ENCODE data around the gene ATXN10.

Gene ATXN10

GRCh38 chr22:45845076-45845487 lies 173.4 kb downstream of the ATXN10 start:
- peak in 5 of 58 donors; percentile 27 to 68 (median 34) for DNase-seq

- no peak for DNase-seq
Observed at GRCh38 chr22:45846952-45847351, 175.3 kb downstream of the ATXN10 start.

GRCh38 chr22:45848904-45849303 lies 177.3 kb downstream of the ATXN10 start:
- no peak for DNase-seq

GRCh38 chr22:45852826-45853225 lies 181.2 kb downstream of the ATXN10 start:
- no peak for DNase-seq

DNA sequence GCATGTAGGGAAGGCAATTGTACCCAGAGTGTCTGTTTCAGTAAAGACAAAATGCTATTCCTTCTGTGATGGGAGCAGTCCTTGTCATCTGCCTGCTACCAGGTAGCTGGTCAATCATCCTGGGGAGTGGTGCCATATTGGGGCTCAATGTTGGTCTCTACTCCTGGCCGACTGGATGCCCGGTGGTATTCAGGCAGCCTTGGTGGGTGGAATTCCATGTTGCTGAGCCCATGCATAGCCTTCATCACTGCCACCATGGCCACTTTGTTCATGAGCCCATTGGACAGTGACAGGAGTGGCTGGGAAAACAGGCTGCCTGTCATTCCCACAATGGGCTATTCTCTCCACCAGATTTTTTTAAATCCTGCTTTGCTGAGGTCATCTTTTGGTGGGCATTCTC lies 184.3 kb downstream of the ATXN10 start:
- DNase-seq, result no peak

- DNase-seq, result no peak
Observed at GRCh38 chr22:45857519-45857918, 185.9 kb downstream of the ATXN10 start.

DNA sequence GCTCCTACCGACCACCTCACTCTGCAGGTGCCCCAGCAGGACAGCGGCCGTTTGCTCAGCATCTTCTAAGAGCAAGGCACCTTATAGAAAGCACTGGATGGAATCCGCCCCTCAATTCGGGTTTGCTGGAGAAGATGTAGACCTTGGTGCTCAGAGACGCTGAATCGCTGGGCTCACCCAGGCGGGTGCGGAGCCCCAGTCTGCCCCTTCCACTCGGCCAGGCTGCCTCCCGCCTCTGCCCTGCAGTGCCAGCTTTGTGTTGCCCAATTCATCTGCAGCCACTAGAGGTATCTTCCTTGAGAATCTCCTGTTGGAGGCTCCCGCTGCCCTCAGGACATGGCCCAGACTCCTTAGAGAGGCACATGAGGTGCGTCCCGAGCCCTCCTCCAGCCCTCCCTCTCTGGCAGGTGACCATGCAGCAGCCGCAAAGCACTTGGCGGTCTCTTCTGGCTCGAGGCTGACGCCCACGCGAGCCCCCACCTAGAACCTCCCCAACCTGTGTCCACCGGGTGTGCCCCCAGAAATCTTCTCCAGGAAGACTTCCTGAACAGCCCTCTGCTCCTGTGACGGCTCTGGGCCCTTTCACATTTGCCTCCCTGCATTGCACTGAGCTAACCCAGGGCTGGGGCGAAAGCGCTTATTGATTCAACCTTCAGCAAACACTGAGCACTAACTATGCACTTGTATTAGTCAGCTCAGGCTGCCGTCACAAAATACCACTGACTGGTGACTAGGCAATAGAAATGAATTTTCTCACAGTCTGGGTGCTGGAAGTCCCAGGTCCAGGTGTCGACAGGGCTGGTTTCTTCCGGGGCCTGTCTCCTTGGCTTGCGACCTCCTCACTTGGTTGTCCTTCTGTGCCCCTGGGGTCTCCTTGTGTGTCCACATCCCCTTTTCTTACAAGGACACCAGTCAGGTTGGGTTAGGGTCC lies 187.9 kb downstream of the ATXN10 start:
- DNase-seq, result no peak

GRCh38 chr22:45860201-45860600 lies 188.6 kb downstream of the ATXN10 start:
- no peak for DNase-seq

DNA sequence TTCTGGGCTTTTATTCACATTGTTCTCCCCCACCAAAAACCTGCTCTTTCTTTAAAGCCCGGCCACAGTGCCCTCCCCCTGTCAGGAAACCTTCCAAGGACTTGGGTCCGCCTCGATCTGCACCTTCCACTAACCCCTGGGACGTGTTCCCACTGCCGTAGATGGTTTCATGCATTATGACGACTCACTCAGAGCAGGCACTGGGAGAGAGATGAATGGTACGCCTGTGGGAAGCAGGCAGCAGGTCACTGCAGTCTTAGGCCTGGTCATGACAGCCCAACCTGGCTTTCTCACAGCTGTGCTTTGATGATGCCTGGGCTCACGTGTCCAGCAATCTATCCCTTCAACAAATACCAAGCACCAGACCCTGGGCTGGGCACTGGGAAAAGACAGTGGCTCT lies 189.6 kb downstream of the ATXN10 start:
- no peak for DNase-seq

DNA sequence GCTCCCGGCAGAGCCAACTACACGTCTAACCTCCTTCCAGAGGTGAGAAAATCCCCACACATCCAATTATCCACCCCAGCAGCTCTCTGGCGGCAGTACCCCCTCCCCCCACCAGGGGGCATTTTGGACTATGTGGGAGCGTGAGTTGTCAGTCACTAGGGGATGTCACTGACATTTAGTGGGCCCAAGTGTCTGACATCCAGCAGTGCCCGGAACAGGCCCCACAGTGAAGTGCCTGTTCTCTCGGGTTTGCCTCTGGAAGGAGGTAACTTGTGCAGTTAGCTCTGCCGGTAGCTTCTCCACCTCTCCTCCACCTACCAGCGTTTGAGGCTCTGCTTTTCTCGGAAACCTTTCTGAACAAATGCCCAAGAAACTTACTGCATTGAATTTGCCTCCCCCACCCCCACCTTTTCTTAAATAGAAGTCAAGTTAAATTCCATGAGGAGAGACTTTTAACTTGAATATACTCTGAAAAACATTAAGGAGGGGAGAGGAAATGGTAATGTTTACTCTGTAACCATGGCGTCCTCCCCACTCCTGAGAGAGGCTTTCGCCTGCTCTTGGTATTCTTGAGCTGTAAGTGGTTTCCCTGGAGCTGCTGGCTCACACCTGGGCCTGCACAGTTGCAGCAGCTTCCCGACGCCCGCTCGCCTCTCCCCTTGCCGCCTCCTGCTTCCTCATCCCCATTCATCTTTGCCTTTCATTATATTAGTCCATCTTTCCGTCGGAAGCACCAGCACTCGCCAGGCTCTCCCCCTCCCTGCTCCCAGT lies 192.5 kb downstream of the ATXN10 start:
- DNase-seq, result peak in 42 of 58 donors; percentile 27 to 79 (median 46)

DNA sequence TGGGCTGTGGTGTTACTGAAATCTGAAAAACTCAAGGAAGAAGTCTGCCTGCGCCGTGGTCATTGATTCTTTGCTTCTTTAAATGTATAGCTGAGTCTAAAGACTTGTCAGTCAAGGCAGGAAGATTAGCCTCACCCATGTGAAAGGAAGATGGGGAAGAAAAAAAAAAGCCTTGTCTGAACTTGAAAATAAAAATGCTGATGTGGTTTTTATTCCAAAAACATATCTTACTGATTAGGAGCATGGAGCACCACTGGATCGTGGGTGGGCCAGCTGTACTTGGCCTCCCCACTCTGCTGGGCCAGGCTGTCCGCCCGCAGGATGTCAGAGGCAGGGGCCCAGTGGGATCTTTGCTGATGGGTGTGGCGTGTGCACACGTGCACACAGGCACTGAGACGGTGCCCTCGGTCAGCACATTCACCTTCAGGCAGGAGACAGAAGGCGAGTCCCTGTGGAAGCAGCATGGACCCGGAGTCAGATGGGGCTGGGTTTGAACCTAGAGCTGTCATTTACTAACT lies 193.4 kb downstream of the ATXN10 start:
- DNase-seq, result no peak

DNA sequence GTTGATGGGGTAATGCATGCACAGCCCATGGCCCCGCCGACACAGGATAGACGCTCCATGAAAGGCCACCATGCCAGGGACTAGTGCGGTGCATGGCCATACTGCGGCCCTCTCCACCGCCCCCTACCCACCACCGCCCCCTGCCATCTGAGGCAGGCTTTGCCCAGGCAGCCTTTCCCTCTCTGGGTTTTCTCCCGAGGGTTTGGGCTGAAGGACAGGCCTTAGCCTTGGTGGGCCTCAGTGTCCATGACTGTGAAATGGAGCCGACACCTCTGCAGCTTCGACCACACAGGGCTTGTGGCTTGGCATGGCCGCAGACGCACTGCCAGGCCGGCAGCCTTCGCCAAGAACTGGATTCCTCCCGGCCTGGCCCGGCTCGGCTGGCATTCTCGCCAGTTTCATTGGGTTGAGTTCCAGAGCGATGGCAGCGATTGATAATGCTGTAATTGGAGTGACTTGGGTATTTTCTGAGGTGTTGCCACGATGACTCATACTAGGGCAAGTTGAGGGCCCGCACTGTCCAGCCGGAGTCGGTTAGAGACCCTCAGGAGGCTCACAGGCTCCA lies 194.0 kb downstream of the ATXN10 start:
- DNase-seq, result no peak

GRCh38 chr22:45866126-45866645 lies 194.6 kb downstream of the ATXN10 start:
- no peak for DNase-seq

DNA sequence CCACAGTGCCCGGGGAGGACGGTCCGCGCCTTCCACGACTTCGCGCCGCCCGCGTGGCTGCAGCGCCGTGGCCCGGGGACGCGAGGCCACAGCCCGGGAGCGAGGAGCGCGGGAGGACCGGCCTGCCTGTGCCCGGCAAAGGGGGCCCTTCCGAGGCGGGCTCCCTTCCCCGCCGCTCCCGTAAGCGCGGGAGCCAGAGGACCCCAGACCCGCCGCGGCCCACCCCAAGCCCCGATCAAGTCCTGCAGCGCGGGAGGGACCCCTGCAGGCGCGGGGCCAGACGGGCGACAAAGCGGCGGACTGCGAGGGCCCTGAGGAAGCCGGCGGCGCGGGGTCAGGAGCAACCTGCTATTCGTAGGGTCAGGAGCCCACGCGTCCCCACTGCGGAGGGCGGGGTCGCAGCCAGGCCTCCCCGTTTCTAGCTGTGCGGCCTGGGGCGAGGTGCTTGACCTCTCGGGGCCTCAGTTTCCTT lies 195.0 kb downstream of the ATXN10 start:
- no peak for DNase-seq

DNA sequence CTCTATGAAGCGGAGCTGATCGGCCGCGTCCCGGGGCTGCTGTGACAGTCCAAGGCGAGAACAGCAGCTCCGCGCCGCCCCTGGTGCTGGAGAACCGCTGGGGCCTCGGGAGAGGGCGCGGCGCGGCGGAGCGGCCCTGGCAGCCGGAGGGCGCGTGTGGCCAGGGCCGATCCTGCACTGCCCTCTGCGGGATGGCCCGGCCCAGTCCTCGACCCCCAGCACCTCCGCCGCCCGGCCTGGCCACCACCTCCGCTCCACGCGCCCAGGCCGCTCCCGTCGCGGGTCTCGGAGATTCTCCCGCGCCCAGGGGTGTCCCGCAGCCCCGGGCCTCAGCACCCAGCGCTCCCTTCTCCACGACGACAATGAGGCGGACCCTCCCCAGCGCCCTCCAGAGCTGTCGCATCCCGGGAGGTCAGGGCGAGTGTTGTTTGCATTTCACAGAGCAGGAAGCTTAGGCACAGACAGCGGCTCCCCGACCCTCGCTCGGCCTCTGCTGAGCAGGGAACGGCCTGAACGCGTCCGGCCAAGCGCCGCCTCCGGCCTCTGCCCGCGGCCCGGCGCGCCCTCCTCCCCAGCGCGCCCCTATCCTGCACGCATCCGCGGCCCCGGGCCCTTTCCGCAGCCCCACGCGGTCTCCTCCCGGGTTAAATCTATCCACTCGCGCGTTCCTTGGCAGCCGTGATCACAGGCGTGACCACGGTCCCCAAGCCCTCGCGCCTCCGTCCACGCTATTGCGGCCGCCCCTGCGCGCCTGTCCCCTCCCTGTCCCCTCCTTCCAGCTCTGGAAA lies 195.7 kb downstream of the ATXN10 start:
- no peak for DNase-seq

DNA sequence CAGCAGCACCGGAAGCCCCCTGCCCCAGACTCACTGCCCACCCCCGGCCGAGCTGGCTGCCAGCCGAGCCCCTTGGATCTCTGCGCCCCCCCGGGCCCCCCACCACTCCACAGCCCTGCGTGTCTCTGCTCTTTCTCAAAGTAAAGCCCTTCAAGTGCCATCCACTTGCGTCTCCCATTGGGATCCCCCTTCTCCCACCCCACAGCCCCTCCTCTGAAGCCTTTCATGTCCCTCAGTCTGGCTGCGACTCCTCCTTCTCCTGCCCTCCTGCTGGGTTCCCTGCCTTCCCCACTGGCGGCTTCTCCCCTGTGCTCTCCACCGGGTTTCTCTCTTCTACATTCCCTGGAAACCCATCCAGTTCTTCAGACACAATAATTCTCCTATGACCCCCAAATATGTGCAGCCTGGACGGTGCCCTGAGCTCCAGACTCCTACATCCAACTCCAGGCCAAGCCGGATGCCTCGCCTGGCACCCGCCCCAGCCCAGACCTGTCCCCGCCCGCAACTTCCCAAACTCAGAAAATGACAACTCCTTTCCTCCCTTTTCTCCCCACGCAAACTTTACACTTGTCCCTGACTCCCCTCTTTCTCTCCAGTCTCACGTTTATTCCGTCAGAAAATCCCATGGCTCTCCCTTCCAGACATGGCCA lies 196.4 kb downstream of the ATXN10 start:
- no peak for DNase-seq

DNA sequence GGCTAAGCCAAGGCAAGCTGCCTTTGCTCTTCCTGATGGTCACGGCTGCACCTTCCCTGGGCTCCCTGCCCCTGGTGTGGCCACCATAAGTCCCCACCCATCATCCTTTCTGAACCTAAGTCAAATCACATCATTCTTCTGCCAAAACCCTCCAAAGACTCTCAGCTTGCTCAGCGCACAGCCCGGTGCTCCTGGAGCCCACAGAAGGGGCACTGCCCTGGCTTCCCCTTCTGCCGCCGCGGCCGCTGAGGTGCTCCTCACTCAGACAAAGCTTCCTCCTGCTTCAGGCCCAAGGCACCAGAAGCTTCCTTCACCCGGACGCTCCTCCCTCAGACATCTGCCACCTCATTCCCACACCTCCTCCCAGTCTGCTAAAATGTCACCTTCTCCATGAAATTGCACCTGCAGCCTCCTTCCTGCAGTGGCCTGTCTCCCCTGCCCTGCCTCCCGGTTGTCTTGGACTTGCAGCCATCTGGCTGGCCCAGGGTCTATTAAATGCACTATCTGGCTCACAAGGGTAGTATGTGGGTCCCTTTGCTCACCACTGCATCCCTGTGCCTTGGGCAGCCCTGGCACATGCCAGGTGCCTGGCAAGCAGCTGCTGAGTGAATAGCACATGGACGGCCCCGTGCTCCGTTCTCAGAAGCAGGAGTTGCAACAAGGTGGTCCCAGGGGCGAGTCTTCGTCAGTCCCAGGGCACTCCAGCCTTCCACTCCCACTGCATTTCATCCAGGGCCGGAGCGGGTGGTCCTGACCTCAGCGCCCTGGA lies 197.1 kb downstream of the ATXN10 start:
- no peak for DNase-seq

DNA sequence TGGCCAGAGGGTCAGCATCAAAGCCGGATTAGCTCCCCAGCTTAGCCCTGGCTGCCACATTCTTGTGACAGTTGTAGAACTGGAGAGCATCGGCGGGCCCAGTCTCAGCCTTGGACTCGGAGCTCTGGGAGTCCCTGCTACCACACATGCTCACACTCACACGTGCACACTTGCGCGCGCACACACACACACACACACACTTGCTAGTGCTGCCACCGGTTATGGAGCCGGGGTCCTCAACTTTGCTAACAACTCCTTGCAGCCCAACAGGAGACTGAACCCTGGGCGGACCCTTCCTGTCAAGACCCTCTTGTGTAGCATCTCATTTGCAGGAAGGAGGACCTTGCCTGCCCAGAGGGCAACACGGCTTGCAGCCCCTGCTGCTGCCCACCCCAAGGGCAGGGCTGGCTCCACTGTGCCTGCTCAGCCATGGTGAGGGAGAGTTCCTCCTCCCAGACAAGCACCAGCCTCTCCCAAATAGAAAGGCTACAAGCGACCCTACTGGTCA lies 197.8 kb downstream of the ATXN10 start:
- no peak for DNase-seq

DNA sequence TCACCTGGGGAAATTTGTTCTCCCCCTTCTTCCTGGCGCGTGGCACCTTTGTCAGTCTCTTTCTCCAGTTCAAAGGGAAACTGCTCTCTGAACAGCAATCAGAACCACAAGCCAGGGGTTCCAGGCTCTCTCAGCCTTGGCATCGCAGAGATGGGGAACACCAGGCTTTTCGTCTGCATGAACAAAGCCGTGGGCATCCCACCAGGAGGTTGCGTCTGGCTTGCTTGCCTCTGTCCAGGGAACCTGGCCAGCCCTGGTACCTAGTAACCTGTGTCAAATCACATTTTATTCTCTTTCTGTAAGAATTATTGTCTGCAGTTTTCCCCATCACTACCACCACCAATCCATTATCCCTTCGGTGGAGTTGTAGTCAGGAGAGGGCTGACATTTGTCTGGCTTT lies 198.4 kb downstream of the ATXN10 start:
- DNase-seq, result no peak
